Kidney (tissue), 14 donors: Measurements from ENCODE around the gene SRSF1. TPM values are rescaled to one million over a fixed set of nuclear protein-coding genes. Genes with fewer than 3 reads are reported as not detected.

ENCODE experiments used
- DNase-seq, 5 donors: peaks; one replicate each; pipeline ENCODE4 v3.0.0-alpha.2; 2013 to 2020
- FAIRE-seq: peaks from 2 replicates; lab custom pipeline; 2012; peaks lifted over from hg19 to GRCh38; lab: Jason Lieb, UNC
- H3K27ac ChIP-seq, 2 donors: one replicate each; pipeline ENCODE4 v1.7.0; 2013; ENCODE audit warnings: low read depth in 2 of 2, low read length in 2 of 2, inconsistent platforms in 1 of 2
- H3K27me3 ChIP-seq: one replicate; pipeline ENCODE4 v1.7.1; 2013; ENCODE audit warnings: low read length, inconsistent platforms; ENCODE audit not compliant: control insufficient read depth, insufficient read depth
- H3K36me3 ChIP-seq, 3 donors: one replicate each; pipeline versions ENCODE4 v1.7.0 to v1.7.1; 2013; ENCODE audit warnings: low read length in 3 of 3, control low read depth in 1 of 3, inconsistent platforms in 1 of 3; ENCODE audit not compliant: insufficient read depth in 3 of 3, control insufficient read depth in 2 of 3
- H3K4me1 ChIP-seq, 3 donors: one replicate each; pipeline versions ENCODE4 v1.7.0 to v1.7.1; 2013; ENCODE audit warnings: low read length in 3 of 3, inconsistent platforms in 1 of 3, low read depth in 1 of 3; ENCODE audit not compliant: control insufficient read depth in 2 of 3, insufficient read depth in 2 of 3
- H3K4me3 ChIP-seq, 3 donors: one replicate each; pipeline versions ENCODE4 v1.7.0 to v1.8.1; 2013; ENCODE audit warnings: low read length in 3 of 3, control low read depth in 1 of 3, inconsistent platforms in 1 of 3
- H3K9ac ChIP-seq, 3 donors: one replicate each; pipeline versions ENCODE4 v1.7.0 to v1.7.1; 2013; ENCODE audit warnings: low read length in 3 of 3, control low read depth in 1 of 3, inconsistent platforms in 1 of 3
- H3K9me3 ChIP-seq, 3 donors: one replicate each; pipeline versions ENCODE4 v1.7.0 to v1.7.1; 2013; ENCODE audit warnings: low read length in 3 of 3, control low read depth in 1 of 3, inconsistent platforms in 1 of 3; ENCODE audit not compliant: control insufficient read depth in 2 of 3, insufficient read depth in 1 of 3
- intact Hi-C: fragments of 100-400 bp; cut with DNase I; formaldehyde crosslinking; loops from one replicate; pipeline ENCODE4 v1.11.1; 2022
- polyA plus RNA-seq: library from polyadenylated mRNA; stranded (reverse); fragments of 350-450 nt; fragmentation: Illumina TruSeq; extraction: RNeasy Lipid Tissue Mini Kit (QIAGEN cat#74804); gene quantifications from one replicate; pipeline ENCODE4 v1.2.3, GENCODE V29; 2014; ENCODE audit warnings: low read depth, low replicate concordance; ENCODE audit not compliant: insufficient read depth
- total RNA-seq: library from RNA; stranded (reverse); fragmentation: NEBNext Ultra II Directional; extraction: Animal tissue kit (Norgen Biotek cat#: 25700); gene quantifications from one replicate; pipeline ENCODE4 v1.2.1, GENCODE V29; 2021
- TF ChIP-seq, protein P1 (sequence below): IDR thresholded peaks from 3 replicates; pipeline ENCODE4 v1.5.1; 2012; ENCODE audit warnings: mild to moderate bottlenecking, moderate library complexity, borderline replicate concordance; ENCODE audit not compliant: insufficient read depth; ENCODE audit errors: extremely low read depth
- donor health status: control.
- donor health status: control.
- donor health status: control.
- donor health status: control.
- donor health status: control.
- donor health status: DM: yes; HTN: yes; CAD: no.
- donor health status: Normal renal cell carcinoma (clear cell type).

The SRSF1 gene
- total and polyA plus RNA-seq, 2 donors from 2014 or later = 69.8 to 177 TPM

DNA sequence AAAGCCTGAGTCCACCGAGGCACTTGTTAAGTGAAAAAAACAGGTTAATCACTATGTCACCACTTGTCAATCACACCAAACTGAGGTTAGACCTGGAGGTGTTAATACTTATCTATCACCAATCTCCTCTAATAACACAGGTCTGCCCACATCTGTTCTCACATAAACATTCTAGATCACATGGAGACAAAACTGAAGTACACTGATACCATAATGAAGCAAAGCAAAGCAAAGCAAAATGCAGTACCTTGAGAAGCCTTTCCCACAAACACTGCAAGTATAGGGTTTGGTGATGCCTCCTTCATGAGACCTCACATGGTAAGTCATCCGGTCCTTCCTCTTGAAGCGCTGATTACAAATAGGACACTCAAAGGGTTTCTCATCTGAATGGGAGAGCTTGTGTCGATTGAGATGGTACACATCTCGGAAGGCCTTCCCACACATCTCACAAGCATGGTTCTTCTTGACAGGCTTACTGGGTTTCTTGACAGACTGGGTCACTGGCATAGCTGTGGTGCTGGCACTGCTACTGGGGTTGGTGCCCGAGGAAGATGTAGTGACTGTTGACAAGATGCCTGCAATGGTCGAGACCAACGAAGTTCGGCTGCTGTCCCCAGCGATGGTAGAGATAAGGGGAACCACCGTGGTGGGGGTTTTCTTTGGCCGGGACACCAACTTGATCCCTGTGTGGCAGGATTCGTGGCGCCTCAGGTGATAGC is 24.4 kb downstream of the SRSF1 start:
- intact Hi-C loops = no loop called here
- TF ChIP-seq, protein P1, sequence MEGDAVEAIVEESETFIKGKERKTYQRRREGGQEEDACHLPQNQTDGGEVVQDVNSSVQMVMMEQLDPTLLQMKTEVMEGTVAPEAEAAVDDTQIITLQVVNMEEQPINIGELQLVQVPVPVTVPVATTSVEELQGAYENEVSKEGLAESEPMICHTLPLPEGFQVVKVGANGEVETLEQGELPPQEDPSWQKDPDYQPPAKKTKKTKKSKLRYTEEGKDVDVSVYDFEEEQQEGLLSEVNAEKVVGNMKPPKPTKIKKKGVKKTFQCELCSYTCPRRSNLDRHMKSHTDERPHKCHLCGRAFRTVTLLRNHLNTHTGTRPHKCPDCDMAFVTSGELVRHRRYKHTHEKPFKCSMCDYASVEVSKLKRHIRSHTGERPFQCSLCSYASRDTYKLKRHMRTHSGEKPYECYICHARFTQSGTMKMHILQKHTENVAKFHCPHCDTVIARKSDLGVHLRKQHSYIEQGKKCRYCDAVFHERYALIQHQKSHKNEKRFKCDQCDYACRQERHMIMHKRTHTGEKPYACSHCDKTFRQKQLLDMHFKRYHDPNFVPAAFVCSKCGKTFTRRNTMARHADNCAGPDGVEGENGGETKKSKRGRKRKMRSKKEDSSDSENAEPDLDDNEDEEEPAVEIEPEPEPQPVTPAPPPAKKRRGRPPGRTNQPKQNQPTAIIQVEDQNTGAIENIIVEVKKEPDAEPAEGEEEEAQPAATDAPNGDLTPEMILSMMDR = no peak
- H3K27me3 ChIP-seq = no peaks in the 10 kb centered on the region
- no peak for FAIRE-seq
- no peak overlapping the region for H3K9ac ChIP-seq
- H3K27ac ChIP-seq = no peak overlapping the region
- no peak overlapping the region for H3K4me3 ChIP-seq
- peaks cover 5 to 31% (median 5%) of the 10 kb centered on the region in 3 donors for H3K36me3 ChIP-seq
- no peak for DNase-seq
- H3K4me1 ChIP-seq = peaks cover 0 to 26% (median 15%) of the 10 kb centered on the region in 3 donors
- H3K9me3 ChIP-seq = no peaks in the 10 kb centered on the region

DNA sequence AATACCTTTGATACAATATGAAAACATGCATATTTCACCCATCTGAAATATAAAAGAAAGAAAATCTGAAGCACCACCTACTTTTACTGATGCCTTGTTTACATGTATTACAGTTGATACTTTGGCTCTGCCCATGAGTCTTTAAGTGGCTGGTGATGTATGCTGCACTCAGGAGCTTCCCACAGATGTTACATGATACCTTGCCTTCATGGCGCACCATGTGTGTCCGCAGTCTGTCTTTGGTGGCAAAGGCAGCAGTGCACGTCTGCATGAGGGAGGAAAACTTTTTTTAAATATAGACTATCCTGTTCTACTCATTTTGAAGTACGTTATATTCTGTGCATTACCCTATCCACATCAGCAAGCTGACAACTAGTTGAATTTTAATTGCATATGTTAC is 26.5 kb downstream of the SRSF1 start:
- Histone ChIP-seq H3K36me3 (peaks cover 5 to 47% (median 7%) of the 10 kb centered on the region in 3 donors), H3K27ac (no peak overlapping the region), H3K4me3 (no peak overlapping the region), H3K9ac (no peak overlapping the region), H3K9me3 (no peaks in the 10 kb centered on the region), H3K27me3 (no peaks in the 10 kb centered on the region), H3K4me1 (peaks cover 0 to 20% (median 15%) of the 10 kb centered on the region in 3 donors)
- FAIRE-seq (no peak), DNase-seq (peak in 2 of 5 donors; percentile 51 to 62)
- intact Hi-C loops = no loop called here
- TF ChIP-seq, protein P1 = no peak

DNA sequence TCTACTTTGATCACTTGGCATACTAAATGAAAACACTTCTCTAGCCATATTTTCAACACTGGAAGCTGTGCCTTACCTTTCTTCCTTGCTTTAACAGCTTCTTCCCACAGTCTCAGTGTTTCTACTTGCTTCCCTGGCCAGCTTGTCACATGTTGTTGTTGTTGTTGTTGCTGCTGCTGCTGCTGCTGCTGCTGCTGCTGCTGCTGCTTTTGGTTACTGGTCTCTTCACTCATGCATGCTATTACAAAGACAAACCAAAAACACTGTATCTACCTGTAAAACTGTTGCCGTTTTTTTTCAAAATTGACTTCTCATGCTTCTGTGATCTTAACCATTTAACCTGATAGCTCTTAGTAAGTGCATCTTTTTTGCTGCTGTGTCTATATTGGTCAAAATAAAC is 28.0 kb downstream of the SRSF1 start:
- intact Hi-C loops = no loop called here
- no peak overlapping the region for H3K9ac ChIP-seq
- peaks cover 0 to 10% (median 6%) of the 10 kb centered on the region in 3 donors for H3K4me1 ChIP-seq
- H3K36me3 ChIP-seq = peaks cover 5 to 59% (median 15%) of the 10 kb centered on the region in 3 donors
- TF ChIP-seq, protein P1 = no peak
- H3K9me3 ChIP-seq = no peaks in the 10 kb centered on the region
- no peak for FAIRE-seq
- H3K27me3 ChIP-seq = no peaks in the 10 kb centered on the region
- no peak overlapping the region for H3K27ac ChIP-seq
- H3K4me3 ChIP-seq = no peak overlapping the region
- DNase-seq = no peak

DNA sequence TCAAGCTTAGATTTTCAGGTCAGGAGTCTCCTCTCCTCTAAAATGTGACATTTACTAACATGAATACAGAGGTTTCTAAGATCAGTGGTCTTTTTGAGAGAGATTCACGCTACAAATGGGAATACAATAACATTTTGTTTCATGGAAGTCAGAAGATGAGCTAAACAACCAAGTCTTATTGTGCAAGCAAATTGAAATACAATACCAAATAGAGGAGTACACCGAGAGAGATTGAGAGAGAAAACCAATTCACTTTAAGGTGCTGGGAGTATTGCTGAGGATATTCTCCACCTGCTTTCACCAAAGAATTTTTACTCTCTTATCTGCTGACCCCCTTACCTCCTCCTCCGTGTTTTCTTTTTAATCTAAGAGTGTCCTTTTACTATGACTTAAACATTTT is 30.5 kb downstream of the SRSF1 start:
- H3K27me3 ChIP-seq = no peaks in the 10 kb centered on the region
- TF ChIP-seq, protein P1 = no peak
- H3K36me3 ChIP-seq = peaks cover 6 to 57% (median 16%) of the 10 kb centered on the region in 3 donors

More for the DNA sequence above, 30.5 kb downstream of the SRSF1 start:
- Histone ChIP-seq H3K4me3 (no peak overlapping the region), H3K4me1 (peaks cover 0 to 7% (median 0%) of the 10 kb centered on the region in 3 donors), H3K27ac (no peak overlapping the region), H3K9ac (no peak overlapping the region), H3K9me3 (no peaks in the 10 kb centered on the region)
- intact Hi-C loops = no loop called here
- DNase-seq (no peak), FAIRE-seq (no peak)
